ENCODE data around the gene TACC2.

Gene TACC2

DNA sequence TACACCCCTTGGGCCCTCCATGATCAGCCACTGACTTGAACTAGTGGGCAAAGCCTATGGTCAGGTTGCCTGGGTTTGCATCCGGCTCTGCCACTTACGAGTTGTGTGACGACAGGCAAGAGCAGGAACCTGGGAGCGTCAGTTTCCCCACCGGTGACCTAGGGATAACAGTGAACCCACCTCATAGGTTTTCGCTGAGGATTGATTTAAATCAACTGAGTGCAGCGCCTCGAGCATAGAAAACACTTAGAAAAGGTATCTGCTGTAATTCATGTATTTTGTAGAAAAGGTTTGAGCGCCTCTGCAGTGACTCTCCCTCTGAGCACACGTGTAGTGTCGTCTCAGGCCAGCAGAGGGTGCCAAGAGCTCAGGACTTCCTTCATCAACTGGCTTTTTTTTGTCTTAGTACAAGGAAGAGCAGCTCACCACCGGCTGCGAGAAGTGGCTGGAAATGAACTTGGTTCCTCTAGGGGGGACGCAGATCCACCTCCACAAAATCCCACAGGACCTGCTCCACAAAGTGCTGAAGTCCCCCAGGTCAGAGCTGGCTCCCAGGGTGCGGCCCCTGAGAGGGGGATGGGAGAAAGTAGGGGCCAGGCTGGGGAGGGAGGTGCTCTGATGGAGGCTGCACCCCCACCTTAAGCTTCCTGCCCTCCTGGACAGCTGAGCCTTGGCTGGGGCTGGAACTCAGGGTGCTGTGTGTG lies 309.8 kb downstream of the TACC2 start:
- intact Hi-C loops (cut with DNase I): loop anchor here (5.0 kb wide), 3 partner anchors 44 to 274 kb away; no protein-coding TSS in a partner anchor
- peak; percentile 40 to 92 (median 78) for DNase-seq

DNA sequence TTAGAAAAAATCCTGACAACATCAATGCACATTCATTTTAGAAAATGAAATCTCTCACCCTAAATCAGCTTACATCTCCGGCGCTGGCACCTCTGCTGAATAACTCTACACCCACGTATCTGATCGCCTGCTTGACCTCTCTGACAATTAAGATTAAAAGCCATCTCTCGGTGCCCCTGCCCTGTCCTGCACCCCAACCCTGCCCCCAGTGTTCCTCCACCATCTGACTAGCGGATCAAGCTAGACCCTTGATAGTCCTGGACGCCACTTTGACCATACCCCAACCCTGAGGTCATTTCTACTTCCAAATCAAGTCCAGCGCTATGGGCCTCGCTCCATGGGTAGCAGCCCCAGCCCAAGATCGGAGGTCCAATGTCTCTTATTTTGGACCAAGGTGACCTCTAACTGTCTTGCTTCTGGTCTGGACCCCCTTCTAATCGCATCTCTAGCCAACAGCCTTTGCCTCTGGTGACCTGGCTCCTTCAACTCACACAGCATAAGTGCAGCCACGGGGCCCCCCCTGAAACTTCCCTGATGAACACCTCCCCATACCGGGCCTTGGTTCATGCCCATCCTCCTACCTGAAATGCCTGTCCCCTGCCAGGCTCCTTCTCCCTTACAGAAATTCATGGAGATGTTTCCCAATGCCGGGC lies 310.6 kb downstream of the TACC2 start:
- peak in 4 of 42 donors; percentile 8 to 44 (median 8) for DNase-seq
- intact Hi-C loops (cut with DNase I): loop anchor here (5.0 kb wide), 3 partner anchors 43 to 273 kb away; no protein-coding TSS in a partner anchor

DNA sequence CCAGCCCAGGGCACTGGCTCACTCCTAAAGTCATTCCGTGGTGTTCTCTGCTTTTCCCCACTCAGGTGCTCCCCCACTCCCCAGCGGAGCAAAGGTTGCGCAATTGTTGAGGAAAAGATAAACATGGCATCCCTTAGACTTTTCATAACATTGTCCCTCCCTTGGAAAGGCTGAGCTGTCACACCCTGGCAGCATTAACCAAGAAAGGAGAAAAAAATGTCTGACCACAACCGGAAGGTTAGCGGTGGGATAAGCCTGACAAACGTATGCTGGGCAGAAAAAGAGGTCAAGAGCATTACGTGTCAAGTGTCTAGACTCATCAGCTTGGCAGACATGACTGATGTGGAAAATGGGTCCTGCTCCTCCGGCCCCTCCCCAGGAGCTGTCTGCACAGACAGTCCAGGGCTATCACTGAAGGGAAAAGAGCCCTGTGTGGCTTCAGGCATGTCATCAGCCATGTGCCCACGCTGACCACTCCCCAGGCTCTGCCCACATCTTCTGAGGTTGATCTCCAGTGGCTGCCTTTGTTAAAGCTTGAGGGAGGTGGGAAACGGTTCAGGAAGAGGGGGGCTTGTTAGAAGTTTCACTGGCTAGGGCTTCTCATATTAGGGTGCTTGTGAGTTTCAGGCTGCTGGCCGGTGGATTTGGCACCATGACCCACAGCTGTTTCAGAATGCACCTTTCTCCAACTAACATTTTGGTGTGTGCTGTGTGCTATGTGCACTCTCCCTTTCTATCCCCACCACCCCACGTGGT lies 312.3 kb downstream of the TACC2 start:
- DNase-seq: peak in 3 of 42 donors; percentile 2 to 42 (median 9)
- intact Hi-C loops (cut with DNase I): no loop called here

DNA sequence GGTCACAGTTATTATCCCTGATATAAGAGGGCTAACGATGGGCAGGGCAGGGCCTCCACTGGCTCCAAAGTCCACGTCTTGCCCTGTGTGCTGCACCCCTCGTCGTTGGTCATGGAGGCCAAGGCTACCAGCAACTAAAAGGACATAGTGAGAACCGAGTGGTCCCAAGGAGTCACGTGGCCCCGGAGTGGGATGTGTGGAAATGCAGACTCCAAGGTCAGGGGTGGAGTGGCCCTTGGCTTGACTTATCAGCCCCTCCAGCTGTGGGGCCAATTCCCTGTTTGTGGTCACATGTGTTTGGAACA lies 312.8 kb downstream of the TACC2 start:
- intact Hi-C loops (cut with DNase I): no loop called here

DNA sequence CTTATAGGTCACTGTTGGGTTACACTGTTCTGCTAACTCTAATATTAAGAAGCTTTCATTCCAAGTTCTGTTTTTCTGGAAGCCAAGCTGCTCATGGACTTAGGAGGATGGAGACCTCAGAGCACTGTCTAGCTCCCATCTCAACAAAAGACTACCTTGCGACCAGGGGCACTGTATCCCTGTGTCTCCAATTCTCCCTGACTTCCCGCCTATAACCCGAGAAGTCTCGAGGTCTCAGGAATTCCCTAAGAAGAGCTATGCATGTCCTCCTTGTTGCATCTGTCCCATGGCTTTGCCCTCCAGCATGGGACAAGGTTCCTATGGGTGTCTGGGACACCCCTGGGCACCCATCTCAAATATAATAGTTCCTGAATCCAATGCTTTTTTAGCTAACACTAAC lies 313.4 kb downstream of the TACC2 start:
- intact Hi-C loops (cut with DNase I): no loop called here

More for the DNA sequence above, 312.8 kb downstream of the TACC2 start:
- DNase-seq: peak in 3 of 42 donors; percentile 9 to 41 (median 11)

DNA sequence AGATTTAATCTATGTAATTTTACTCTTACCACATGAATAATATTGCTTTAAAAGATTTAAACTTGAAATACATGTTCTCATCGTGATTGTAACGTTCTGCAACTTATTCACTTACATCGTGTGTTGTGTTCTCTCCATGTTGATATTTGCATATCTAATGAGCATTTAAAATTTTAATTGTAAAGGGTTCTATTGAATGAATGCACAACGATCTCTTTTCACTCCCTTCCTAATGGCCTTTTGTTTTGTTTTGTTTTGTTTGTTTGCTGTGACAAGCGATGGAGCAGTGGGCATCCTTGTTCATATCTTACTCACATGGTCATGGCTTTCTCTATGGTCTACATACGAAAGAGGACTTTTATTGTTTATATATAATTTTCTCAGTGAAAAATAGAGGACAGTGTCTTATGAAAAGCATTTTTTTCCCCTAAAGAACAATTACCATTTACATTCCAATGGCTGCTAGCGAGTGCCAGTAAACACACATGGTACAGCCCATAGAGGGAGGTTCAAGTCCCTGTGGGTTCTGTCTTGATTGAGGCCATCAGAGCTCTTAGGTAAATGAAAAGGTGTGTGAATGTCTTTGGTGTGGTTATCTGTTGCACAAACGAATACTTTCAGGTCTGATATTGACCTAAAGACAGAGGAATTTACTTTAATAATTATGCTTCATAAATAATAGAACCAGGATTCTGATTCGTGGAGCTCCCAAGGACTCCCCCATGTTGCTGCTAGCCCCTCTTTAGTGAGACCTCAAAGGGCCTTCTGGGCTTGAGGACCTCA lies 314.5 kb downstream of the TACC2 start:
- intact Hi-C loops (cut with DNase I): no loop called here
- DNase-seq: peak in 5 of 42 donors; percentile 11 to 55 (median 36)

More for the DNA sequence above, 313.4 kb downstream of the TACC2 start:
- DNase-seq: peak in 3 of 42 donors; percentile 1 to 39 (median 5)
